GM23338 (cell line): ENCODE data around the gene NID1. TPM values are rescaled to one million over a fixed set of nuclear protein-coding genes. Genes with fewer than 3 reads are reported as not detected.

Source experiments
- ATAC-seq: fragments of 200-7000 bp; cut with Tn5 transposase; 3 replicates; pipeline ENCODE4 v1.9.1; 2020
- DNase-seq: peaks from one replicate; pipeline ENCODE4 v3.0.0-alpha.2; 2015; ENCODE audit warnings: low spot score
- H2AFZ ChIP-seq: fragments of 200-600 bp; sonication (generic); 2 replicates; pipeline ENCODE4 v1.8.0; 2016; ENCODE audit warnings: antibody characterized with exemption, mild to moderate bottlenecking, moderate library complexity
- H3F3A ChIP-seq: fragments of 200-600 bp; sonication (generic); replicated peaks from 2 replicates; pipeline ENCODE4 v1.8.0; 2017; ENCODE audit warnings: antibody characterized with exemption, mixed run types, low read depth
- H3K27ac ChIP-seq: fragments of 200-600 bp; sonication (generic); 2 replicates; pipeline ENCODE4 v1.6.1; 2016; ENCODE audit warnings: low read depth
- H3K27me3 ChIP-seq: fragments of 200-600 bp; sonication (generic); 2 replicates; pipeline ENCODE4 v1.8.0; 2016; ENCODE audit warnings: mild to moderate bottlenecking, mixed run types, moderate library complexity; ENCODE audit not compliant: insufficient read depth
- H3K36me3 ChIP-seq: fragments of 200-600 bp; sonication (generic); 2 replicates; pipeline ENCODE4 v1.8.0; 2016; ENCODE audit warnings: mild to moderate bottlenecking; ENCODE audit not compliant: insufficient read depth
- H3K4me1 ChIP-seq: fragments of 200-600 bp; sonication (generic); 2 replicates; pipeline ENCODE4 v1.8.0; 2016; ENCODE audit warnings: mild to moderate bottlenecking, moderate library complexity; ENCODE audit not compliant: insufficient read depth
- H3K4me2 ChIP-seq: fragments of 200-600 bp; sonication (generic); 2 replicates; pipeline ENCODE4 v1.7.1; 2017; ENCODE audit warnings: mixed run types
- H3K4me3 ChIP-seq: fragments of 200-600 bp; sonication (generic); 2 replicates; pipeline ENCODE4 v1.6.1; 2016; ENCODE audit warnings: mixed run types
- H3K79me2 ChIP-seq: fragments of 200-600 bp; sonication (generic); replicated peaks from 2 replicates; pipeline ENCODE4 v1.8.0; 2017; ENCODE audit warnings: mild to moderate bottlenecking; ENCODE audit not compliant: insufficient read depth
- H3K9me2 ChIP-seq: fragments of 200-600 bp; sonication (generic); 2 replicates; pipeline ENCODE4 v1.8.0; 2017; ENCODE audit not compliant: insufficient read depth
- H4K20me1 ChIP-seq: fragments of 200-600 bp; sonication (generic); replicated peaks from 2 replicates; pipeline ENCODE4 v1.8.0; 2017; ENCODE audit warnings: mild to moderate bottlenecking; ENCODE audit not compliant: insufficient read depth
- H3K27ac Mint-ChIP-seq: 2 replicates; pipeline ENCODE4 v1.8.0; 2020; ENCODE audit warnings: inconsistent platforms, mild to moderate bottlenecking, moderate library complexity, mixed read lengths
- H3K27me3 Mint-ChIP-seq: 3 replicates; pipeline ENCODE4 v1.8.0; 2022; ENCODE audit warnings: low read depth, mild to moderate bottlenecking, moderate library complexity, mixed read lengths, inconsistent platforms; ENCODE audit not compliant: insufficient read depth, poor library complexity
- H3K36me3 Mint-ChIP-seq: 3 replicates; pipeline ENCODE4 v1.8.0; 2021; ENCODE audit warnings: low read depth, mild to moderate bottlenecking, inconsistent platforms, moderate library complexity, mixed read lengths
- H3K4me1 Mint-ChIP-seq: 3 replicates; pipeline ENCODE4 v1.8.0; 2020; ENCODE audit warnings: mild to moderate bottlenecking, inconsistent platforms, mixed read lengths
- H3K4me3 Mint-ChIP-seq: 3 replicates; pipeline ENCODE4 v1.8.0; 2021; ENCODE audit warnings: moderate library complexity, mild to moderate bottlenecking, inconsistent platforms, mixed read lengths
- H3K9me3 Mint-ChIP-seq: 3 replicates; pipeline ENCODE4 v1.8.0; 2020; ENCODE audit warnings: moderate library complexity, mild to moderate bottlenecking, inconsistent platforms, mixed read lengths
- CREB1 ChIP-seq: fragments of 250-450 bp; sonication (Bioruptor Pico); IDR thresholded peaks from 2 replicates; pipeline ENCODE4 v1.5.0; 2020; ENCODE audit warnings: low read depth, mild to moderate bottlenecking, moderate library complexity
- EZH2 ChIP-seq: fragments of 200-600 bp; sonication (generic); IDR thresholded peaks from one replicate; pipeline ENCODE4 v1.8.0; 2017; ENCODE audit warnings: antibody characterized with exemption, mild to moderate bottlenecking, low read depth; ENCODE audit not compliant: unreplicated experiment
- EZH2phosphoT487 ChIP-seq: fragments of 200-600 bp; sonication (generic); IDR thresholded peaks from one replicate; pipeline ENCODE4 v1.8.1; 2018; ENCODE audit warnings: antibody characterized with exemption; ENCODE audit not compliant: unreplicated experiment
- JUNB ChIP-seq: IDR thresholded peaks from one replicate; pipeline ENCODE4 v1.6.1; 2016; ENCODE audit warnings: antibody characterized with exemption; ENCODE audit not compliant: unreplicated experiment
- NANOG ChIP-seq: IDR thresholded peaks from 2 replicates; pipeline ENCODE4 v1.6.1; 2016; ENCODE audit warnings: antibody characterized with exemption, borderline replicate concordance
- POLR2AphosphoS5 ChIP-seq: IDR thresholded peaks from 2 replicates; pipeline ENCODE4 v1.6.1; 2016; ENCODE audit warnings: antibody characterized with exemption, low read depth
- STAT1 ChIP-seq: IDR thresholded peaks from one replicate; pipeline ENCODE4 v1.6.1; 2016; ENCODE audit warnings: antibody characterized with exemption; ENCODE audit not compliant: unreplicated experiment
- ZNF114 ChIP-seq: fragments of 250-450 bp; sonication (Bioruptor Pico); IDR thresholded peaks from 2 replicates; pipeline ENCODE4 v1.5.0; 2020; ENCODE audit warnings: mild to moderate bottlenecking, moderate library complexity
- ZNF331 ChIP-seq: fragments of 250-450 bp; sonication (Bioruptor Pico); IDR thresholded peaks from 2 replicates; pipeline ENCODE4 v1.5.0; 2020; ENCODE audit warnings: low read depth, mild to moderate bottlenecking, moderate library complexity
- polyA plus RNA-seq: library from polyadenylated mRNA; unstranded; fragments of >200 nt; fragmentation: Nextera tagmentation; extraction: Ambion mirVana; gene quantifications from 2 replicates; pipeline ENCODE4 v1.2.1, GENCODE V29; 2016
- total RNA-seq: library from RNA; depleted of rRNA; stranded (reverse); fragments of >200 nt; shearing (Covaris generic); gene quantifications from 2 replicates; pipeline ENCODE4 v1.2.3, GENCODE V29; 2014
- TF ChIP-seq, protein P1 (sequence below): fragments of 250-450 bp; sonication (Bioruptor Pico); IDR thresholded peaks from 2 replicates; pipeline ENCODE4 v1.5.0; 2020; ENCODE audit warnings: mild to moderate bottlenecking, moderate library complexity
- TF ChIP-seq, protein P2 (sequence below), 2 experiments: fragments of 200-600 bp in 1 of 2; sonication (generic) in 1 of 2; conservative IDR thresholded peaks; 2 replicates each; pipeline versions ENCODE4 v1.5.1 to v1.6.1; 2016 to 2017; ENCODE audit warnings: antibody characterized with exemption in 2 of 2, low read depth in 2 of 2, mild to moderate bottlenecking in 2 of 2, moderate library complexity in 1 of 2
- TF ChIP-seq, protein P3 (sequence below): IDR thresholded peaks from one replicate; pipeline ENCODE4 v1.6.1; 2018; ENCODE audit warnings: antibody characterized with exemption; ENCODE audit not compliant: unreplicated experiment
- TF ChIP-seq, protein P4 (sequence below): IDR thresholded peaks from 2 replicates; pipeline ENCODE4 v1.6.1; 2016; ENCODE audit warnings: antibody characterized with exemption

NID1 gene
- total and polyA plus RNA-seq, 2 experiments from 2014 or later: 7.1 to 32.5 TPM

DNA sequence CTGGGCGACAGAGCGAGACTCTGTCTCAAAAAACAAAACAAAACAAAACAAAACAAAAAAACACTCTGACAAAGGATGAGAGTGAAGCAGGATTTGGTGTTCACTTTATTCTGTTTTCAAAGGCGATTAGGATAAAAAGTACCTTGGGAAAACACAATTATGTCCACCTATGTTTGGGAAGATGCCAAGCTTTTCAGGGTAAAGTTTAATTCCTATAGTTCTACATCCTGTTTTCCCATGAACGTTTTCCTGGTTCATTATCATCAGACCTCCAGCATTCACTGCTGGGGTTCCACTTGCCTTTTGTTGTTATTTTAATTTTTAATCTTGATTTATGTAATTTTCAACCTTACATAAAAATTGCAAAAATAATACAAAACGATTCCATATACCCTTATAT lies 4.9 kb upstream of the NID1 start:
- no peak overlapping the region for H3K4me2 ChIP-seq
- Mint-ChIP-seq H3K27me3 (peaks cover 18% of the 10 kb centered on the region), H3K4me1 (peaks cover 17% of the 10 kb centered on the region), H3K4me3 (no peak overlapping the region), H3K27ac (no peak overlapping the region), H3K9me3 (peaks cover 3% of the 10 kb centered on the region; the same call in 2 of the 3 replicates), H3K36me3 (no peaks in the 10 kb centered on the region; the same call in 2 of the 3 replicates)
- H3K79me2 ChIP-seq: no peaks in the 10 kb centered on the region
- no peak overlapping the region for H3K4me3 ChIP-seq
- peaks cover 14% of the 10 kb centered on the region for H3K4me1 ChIP-seq
- DNase-seq (no peak), ATAC-seq (no peak)
- TF ChIP-seq EZH2: no peak
- TF ChIP-seq, protein P1, sequence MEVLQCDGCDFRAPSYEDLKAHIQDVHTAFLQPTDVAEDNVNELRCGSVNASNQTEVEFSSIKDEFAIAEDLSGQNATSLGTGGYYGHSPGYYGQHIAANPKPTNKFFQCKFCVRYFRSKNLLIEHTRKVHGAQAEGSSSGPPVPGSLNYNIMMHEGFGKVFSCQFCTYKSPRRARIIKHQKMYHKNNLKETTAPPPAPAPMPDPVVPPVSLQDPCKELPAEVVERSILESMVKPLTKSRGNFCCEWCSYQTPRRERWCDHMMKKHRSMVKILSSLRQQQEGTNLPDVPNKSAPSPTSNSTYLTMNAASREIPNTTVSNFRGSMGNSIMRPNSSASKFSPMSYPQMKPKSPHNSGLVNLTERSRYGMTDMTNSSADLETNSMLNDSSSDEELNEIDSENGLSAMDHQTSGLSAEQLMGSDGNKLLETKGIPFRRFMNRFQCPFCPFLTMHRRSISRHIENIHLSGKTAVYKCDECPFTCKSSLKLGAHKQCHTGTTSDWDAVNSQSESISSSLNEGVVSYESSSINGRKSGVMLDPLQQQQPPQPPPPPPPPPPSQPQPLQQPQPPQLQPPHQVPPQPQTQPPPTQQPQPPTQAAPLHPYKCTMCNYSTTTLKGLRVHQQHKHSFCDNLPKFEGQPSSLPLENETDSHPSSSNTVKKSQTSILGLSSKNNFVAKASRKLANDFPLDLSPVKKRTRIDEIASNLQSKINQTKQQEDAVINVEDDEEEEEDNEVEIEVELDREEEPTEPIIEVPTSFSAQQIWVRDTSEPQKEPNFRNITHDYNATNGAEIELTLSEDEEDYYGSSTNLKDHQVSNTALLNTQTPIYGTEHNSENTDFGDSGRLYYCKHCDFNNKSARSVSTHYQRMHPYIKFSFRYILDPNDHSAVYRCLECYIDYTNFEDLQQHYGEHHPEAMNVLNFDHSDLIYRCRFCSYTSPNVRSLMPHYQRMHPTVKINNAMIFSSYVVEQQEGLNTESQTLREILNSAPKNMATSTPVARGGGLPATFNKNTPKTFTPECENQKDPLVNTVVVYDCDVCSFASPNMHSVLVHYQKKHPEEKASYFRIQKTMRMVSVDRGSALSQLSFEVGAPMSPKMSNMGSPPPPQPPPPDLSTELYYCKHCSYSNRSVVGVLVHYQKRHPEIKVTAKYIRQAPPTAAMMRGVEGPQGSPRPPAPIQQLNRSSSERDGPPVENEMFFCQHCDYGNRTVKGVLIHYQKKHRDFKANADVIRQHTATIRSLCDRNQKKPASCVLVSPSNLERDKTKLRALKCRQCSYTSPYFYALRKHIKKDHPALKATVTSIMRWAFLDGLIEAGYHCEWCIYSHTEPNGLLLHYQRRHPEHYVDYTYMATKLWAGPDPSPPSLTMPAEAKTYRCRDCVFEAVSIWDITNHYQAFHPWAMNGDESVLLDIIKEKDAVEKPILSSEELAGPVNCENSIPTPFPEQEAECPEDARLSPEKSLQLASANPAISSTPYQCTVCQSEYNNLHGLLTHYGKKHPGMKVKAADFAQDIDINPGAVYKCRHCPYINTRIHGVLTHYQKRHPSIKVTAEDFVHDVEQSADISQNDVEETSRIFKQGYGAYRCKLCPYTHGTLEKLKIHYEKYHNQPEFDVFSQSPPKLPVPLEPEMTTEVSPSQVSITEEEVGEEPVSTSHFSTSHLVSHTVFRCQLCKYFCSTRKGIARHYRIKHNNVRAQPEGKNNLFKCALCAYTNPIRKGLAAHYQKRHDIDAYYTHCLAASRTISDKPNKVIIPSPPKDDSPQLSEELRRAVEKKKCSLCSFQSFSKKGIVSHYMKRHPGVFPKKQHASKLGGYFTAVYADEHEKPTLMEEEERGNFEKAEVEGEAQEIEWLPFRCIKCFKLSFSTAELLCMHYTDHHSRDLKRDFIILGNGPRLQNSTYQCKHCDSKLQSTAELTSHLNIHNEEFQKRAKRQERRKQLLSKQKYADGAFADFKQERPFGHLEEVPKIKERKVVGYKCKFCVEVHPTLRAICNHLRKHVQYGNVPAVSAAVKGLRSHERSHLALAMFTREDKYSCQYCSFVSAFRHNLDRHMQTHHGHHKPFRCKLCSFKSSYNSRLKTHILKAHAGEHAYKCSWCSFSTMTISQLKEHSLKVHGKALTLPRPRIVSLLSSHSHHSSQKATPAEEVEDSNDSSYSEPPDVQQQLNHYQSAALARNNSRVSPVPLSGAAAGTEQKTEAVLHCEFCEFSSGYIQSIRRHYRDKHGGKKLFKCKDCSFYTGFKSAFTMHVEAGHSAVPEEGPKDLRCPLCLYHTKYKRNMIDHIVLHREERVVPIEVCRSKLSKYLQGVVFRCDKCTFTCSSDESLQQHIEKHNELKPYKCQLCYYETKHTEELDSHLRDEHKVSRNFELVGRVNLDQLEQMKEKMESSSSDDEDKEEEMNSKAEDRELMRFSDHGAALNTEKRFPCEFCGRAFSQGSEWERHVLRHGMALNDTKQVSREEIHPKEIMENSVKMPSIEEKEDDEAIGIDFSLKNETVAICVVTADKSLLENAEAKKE: no peak
- no peak for TF ChIP-seq NANOG
- TF ChIP-seq STAT1: no peak
- no peak for TF ChIP-seq EZH2phosphoT487
- no peak for TF ChIP-seq ZNF331 (CRISPR knock-in tag)
- TF ChIP-seq, protein P2, sequence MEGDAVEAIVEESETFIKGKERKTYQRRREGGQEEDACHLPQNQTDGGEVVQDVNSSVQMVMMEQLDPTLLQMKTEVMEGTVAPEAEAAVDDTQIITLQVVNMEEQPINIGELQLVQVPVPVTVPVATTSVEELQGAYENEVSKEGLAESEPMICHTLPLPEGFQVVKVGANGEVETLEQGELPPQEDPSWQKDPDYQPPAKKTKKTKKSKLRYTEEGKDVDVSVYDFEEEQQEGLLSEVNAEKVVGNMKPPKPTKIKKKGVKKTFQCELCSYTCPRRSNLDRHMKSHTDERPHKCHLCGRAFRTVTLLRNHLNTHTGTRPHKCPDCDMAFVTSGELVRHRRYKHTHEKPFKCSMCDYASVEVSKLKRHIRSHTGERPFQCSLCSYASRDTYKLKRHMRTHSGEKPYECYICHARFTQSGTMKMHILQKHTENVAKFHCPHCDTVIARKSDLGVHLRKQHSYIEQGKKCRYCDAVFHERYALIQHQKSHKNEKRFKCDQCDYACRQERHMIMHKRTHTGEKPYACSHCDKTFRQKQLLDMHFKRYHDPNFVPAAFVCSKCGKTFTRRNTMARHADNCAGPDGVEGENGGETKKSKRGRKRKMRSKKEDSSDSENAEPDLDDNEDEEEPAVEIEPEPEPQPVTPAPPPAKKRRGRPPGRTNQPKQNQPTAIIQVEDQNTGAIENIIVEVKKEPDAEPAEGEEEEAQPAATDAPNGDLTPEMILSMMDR (conservative IDR thresholded peaks at IDR 0.05; ENCODE audit: low read depth in 2 of 2): no peak
- TF ChIP-seq JUNB: no peak
- no peak for TF ChIP-seq ZNF114 (CRISPR knock-in tag)
- TF ChIP-seq, protein P3, sequence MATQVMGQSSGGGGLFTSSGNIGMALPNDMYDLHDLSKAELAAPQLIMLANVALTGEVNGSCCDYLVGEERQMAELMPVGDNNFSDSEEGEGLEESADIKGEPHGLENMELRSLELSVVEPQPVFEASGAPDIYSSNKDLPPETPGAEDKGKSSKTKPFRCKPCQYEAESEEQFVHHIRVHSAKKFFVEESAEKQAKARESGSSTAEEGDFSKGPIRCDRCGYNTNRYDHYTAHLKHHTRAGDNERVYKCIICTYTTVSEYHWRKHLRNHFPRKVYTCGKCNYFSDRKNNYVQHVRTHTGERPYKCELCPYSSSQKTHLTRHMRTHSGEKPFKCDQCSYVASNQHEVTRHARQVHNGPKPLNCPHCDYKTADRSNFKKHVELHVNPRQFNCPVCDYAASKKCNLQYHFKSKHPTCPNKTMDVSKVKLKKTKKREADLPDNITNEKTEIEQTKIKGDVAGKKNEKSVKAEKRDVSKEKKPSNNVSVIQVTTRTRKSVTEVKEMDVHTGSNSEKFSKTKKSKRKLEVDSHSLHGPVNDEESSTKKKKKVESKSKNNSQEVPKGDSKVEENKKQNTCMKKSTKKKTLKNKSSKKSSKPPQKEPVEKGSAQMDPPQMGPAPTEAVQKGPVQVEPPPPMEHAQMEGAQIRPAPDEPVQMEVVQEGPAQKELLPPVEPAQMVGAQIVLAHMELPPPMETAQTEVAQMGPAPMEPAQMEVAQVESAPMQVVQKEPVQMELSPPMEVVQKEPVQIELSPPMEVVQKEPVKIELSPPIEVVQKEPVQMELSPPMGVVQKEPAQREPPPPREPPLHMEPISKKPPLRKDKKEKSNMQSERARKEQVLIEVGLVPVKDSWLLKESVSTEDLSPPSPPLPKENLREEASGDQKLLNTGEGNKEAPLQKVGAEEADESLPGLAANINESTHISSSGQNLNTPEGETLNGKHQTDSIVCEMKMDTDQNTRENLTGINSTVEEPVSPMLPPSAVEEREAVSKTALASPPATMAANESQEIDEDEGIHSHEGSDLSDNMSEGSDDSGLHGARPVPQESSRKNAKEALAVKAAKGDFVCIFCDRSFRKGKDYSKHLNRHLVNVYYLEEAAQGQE: no peak
- no peak for TF ChIP-seq CREB1
- TF ChIP-seq, protein P4, sequence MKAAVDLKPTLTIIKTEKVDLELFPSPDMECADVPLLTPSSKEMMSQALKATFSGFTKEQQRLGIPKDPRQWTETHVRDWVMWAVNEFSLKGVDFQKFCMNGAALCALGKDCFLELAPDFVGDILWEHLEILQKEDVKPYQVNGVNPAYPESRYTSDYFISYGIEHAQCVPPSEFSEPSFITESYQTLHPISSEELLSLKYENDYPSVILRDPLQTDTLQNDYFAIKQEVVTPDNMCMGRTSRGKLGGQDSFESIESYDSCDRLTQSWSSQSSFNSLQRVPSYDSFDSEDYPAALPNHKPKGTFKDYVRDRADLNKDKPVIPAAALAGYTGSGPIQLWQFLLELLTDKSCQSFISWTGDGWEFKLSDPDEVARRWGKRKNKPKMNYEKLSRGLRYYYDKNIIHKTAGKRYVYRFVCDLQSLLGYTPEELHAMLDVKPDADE: no peak
- TF ChIP-seq POLR2AphosphoS5: no peak
- H3F3A ChIP-seq: 0 out of 2 replicates have a peak, but pooled peaks cover 4% of the 10 kb centered on the region
- H2AFZ ChIP-seq: no peak overlapping the region
- H4K20me1 ChIP-seq: no peaks in the 10 kb centered on the region
- H3K36me3 ChIP-seq: no peaks in the 10 kb centered on the region
- no peak overlapping the region for H3K27ac ChIP-seq
- H3K27me3 ChIP-seq: peaks cover 27% of the 10 kb centered on the region
- no peaks in the 10 kb centered on the region for H3K9me2 ChIP-seq
